HepG2 (cell line): ENCODE measurements around the gene COPS7A. TPM values are rescaled to one million over a fixed set of nuclear protein-coding genes. Genes with fewer than 3 reads are reported as not detected.

Experiments
- ATRX ChIP-seq: sonication (generic); formaldehyde crosslinking; IDR thresholded peaks from 2 replicates; pipeline ENCODE4 v1.4.0; 2020; ENCODE audit warnings: missing genetic modification reagents, borderline replicate concordance
- BHLHE40 ChIP-seq: IDR thresholded peaks from 2 replicates; pipeline ENCODE4 v1.6.1; 2011; ENCODE audit warnings: low read length, improper control_type of control experiment
- FOXA1 ChIP-seq, 2 experiments: fragments of 450-650 bp in 1 of 2; sonication (generic) in 1 of 2; formaldehyde crosslinking in 1 of 2; IDR thresholded peaks; 2 replicates each; pipeline versions ENCODE4 v1.4.0 to v1.6.1; 2016 to 2020; ENCODE audit warnings: missing genetic modification reagents in 1 of 2
- FOXA3 ChIP-seq: IDR thresholded peaks from 2 replicates; pipeline ENCODE4 v1.6.1; 2016; ENCODE audit warnings: missing genetic modification reagents, missing compliant biosample characterization
- GTF3A ChIP-seq: sonication (generic); formaldehyde crosslinking; conservative IDR thresholded peaks from 2 replicates; pipeline ENCODE4 v1.4.0; 2020; ENCODE audit warnings: mild to moderate bottlenecking, missing genetic modification reagents
- IRX3 ChIP-seq: sonication (generic); formaldehyde crosslinking; IDR thresholded peaks from 2 replicates; pipeline ENCODE4 v1.8.1; 2023; ENCODE audit warnings: mild to moderate bottlenecking, low read depth, missing genetic modification reagents, borderline replicate concordance
- KDM3A ChIP-seq: IDR thresholded peaks from 2 replicates; pipeline ENCODE4 v1.6.1; 2018; ENCODE audit warnings: low read depth, missing compliant biosample characterization
- KDM4B ChIP-seq: sonication (generic); formaldehyde crosslinking; IDR thresholded peaks from 2 replicates; pipeline ENCODE4 v1.4.0; 2020; ENCODE audit warnings: missing genetic modification reagents
- NRL ChIP-seq: sonication (generic); formaldehyde crosslinking; IDR thresholded peaks from 2 replicates; pipeline ENCODE4 v1.5.0; 2020; ENCODE audit warnings: missing genetic modification reagents, mild to moderate bottlenecking, moderate library complexity, borderline replicate concordance
- SMARCE1 ChIP-seq: fragments of 450-650 bp; IDR thresholded peaks from 2 replicates; pipeline ENCODE4 v1.6.1; 2017; ENCODE audit warnings: borderline replicate concordance
- TCF12 ChIP-seq, 2 experiments: fragments of 450-650 bp in 1 of 2; sonication (generic) in 1 of 2; formaldehyde crosslinking in 1 of 2; IDR thresholded peaks; 2 replicates each; pipeline versions ENCODE4 v1.6.1 to v1.8.0; 2017 to 2022; ENCODE audit warnings: antibody characterized with exemption in 1 of 2, mild to moderate bottlenecking in 1 of 2, missing genetic modification reagents in 1 of 2, moderate library complexity in 1 of 2
- ZC3H13 ChIP-seq: sonication (generic); formaldehyde crosslinking; IDR thresholded peaks from 2 replicates; pipeline ENCODE4 v1.8.1; 2023; ENCODE audit warnings: mild to moderate bottlenecking, missing genetic modification reagents, moderate library complexity
- ZNF337 ChIP-seq: sonication (generic); formaldehyde crosslinking; IDR thresholded peaks from 2 replicates; pipeline ENCODE4 v1.5.1; 2020; ENCODE audit warnings: missing genetic modification reagents, low read depth, mild to moderate bottlenecking, borderline replicate concordance
- ZNF557 ChIP-seq: sonication (generic); formaldehyde crosslinking; IDR thresholded peaks from 2 replicates; pipeline ENCODE4 v1.4.0; 2020; ENCODE audit warnings: missing genetic modification reagents
- ZNF564 ChIP-seq: sonication (generic); formaldehyde crosslinking; IDR thresholded peaks from 2 replicates; pipeline ENCODE4 v1.8.1; 2023; ENCODE audit warnings: mild to moderate bottlenecking, missing genetic modification reagents
- ZNF569 ChIP-seq: sonication (generic); formaldehyde crosslinking; IDR thresholded peaks from 2 replicates; pipeline ENCODE4 v1.5.0; 2020; ENCODE audit warnings: mild to moderate bottlenecking, missing genetic modification reagents, moderate library complexity, borderline replicate concordance
- ZNF607 ChIP-seq: sonication (generic); formaldehyde crosslinking; IDR thresholded peaks from 2 replicates; pipeline ENCODE4 v1.5.1; 2020; ENCODE audit warnings: missing genetic modification reagents, mild to moderate bottlenecking, borderline replicate concordance
- ZNF629 ChIP-seq: sonication (generic); formaldehyde crosslinking; conservative IDR thresholded peaks from 2 replicates; pipeline ENCODE4 v1.5.0; 2020; ENCODE audit warnings: missing genetic modification reagents
- ZNF766 ChIP-seq: sonication (generic); formaldehyde crosslinking; IDR thresholded peaks from 2 replicates; pipeline ENCODE4 v1.5.0; 2020; ENCODE audit warnings: missing genetic modification reagents, borderline replicate concordance
- polyA plus RNA-seq, 8 experiments: library from polyadenylated mRNA; depleted of rRNA in 3 of 8; stranded (reverse) in 7 of 8; unstranded in 1 of 8; fragments of >200 nt; fragmentation: Illumina TruSeq in 4 of 8; extraction: Trizol in 4 of 8; gene quantifications; 2 replicates each; pipeline versions ENCODE4 v1.2.1 to v1.2.3, GENCODE V29; 2011 to 2016; ENCODE audit warnings: low read depth in 4 of 8, missing spikeins in 1 of 8, mixed read lengths in 1 of 8; ENCODE audit not compliant: insufficient read depth in 1 of 8
- total RNA-seq, 5 experiments: library from RNA; depleted of rRNA; stranded (reverse); fragments of >200 nt; fragmentation: Illumina TruSeq; extraction: Trizol; gene quantifications; 2 replicates each; pipeline ENCODE4 v1.2.3, GENCODE V29; 2016; ENCODE audit warnings: low read depth in 1 of 5
- TF ChIP-seq, protein P1 (sequence below): sonication (generic); formaldehyde crosslinking; IDR thresholded peaks from 2 replicates; pipeline ENCODE4 v1.5.0; 2020; ENCODE audit warnings: mild to moderate bottlenecking, missing genetic modification reagents
- TF ChIP-seq, protein P2 (sequence below): sonication (generic); formaldehyde crosslinking; IDR thresholded peaks from 2 replicates; pipeline ENCODE4 v1.9.0; 2021; ENCODE audit warnings: missing genetic modification reagents, mild to moderate bottlenecking, borderline replicate concordance
- TF ChIP-seq, protein P3 (sequence below): sonication (generic); formaldehyde crosslinking; IDR thresholded peaks from 2 replicates; pipeline ENCODE4 v1.4.0; 2020; ENCODE audit warnings: missing genetic modification reagents

COPS7A gene
- total and polyA plus RNA-seq, 2 of the 13 experiments (the other 11 are each of a cell fraction or from before 2014, with no cell fraction given), result 40.0 to 73.6 TPM

- TF ChIP-seq, protein P1, sequence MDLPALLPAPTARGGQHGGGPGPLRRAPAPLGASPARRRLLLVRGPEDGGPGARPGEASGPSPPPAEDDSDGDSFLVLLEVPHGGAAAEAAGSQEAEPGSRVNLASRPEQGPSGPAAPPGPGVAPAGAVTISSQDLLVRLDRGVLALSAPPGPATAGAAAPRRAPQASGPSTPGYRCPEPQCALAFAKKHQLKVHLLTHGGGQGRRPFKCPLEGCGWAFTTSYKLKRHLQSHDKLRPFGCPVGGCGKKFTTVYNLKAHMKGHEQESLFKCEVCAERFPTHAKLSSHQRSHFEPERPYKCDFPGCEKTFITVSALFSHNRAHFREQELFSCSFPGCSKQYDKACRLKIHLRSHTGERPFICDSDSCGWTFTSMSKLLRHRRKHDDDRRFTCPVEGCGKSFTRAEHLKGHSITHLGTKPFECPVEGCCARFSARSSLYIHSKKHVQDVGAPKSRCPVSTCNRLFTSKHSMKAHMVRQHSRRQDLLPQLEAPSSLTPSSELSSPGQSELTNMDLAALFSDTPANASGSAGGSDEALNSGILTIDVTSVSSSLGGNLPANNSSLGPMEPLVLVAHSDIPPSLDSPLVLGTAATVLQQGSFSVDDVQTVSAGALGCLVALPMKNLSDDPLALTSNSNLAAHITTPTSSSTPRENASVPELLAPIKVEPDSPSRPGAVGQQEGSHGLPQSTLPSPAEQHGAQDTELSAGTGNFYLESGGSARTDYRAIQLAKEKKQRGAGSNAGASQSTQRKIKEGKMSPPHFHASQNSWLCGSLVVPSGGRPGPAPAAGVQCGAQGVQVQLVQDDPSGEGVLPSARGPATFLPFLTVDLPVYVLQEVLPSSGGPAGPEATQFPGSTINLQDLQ, result no peak
- no peak for TF ChIP-seq ZNF607
- no peak for TF ChIP-seq BHLHE40
- TF ChIP-seq, protein P2, sequence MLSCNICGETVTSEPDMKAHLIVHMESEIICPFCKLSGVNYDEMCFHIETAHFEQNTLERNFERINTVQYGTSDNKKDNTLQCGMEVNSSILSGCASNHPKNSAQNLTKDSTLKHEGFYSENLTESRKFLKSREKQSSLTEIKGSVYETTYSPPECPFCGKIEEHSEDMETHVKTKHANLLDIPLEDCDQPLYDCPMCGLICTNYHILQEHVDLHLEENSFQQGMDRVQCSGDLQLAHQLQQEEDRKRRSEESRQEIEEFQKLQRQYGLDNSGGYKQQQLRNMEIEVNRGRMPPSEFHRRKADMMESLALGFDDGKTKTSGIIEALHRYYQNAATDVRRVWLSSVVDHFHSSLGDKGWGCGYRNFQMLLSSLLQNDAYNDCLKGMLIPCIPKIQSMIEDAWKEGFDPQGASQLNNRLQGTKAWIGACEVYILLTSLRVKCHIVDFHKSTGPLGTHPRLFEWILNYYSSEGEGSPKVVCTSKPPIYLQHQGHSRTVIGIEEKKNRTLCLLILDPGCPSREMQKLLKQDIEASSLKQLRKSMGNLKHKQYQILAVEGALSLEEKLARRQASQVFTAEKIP, result no peak
- no peak for TF ChIP-seq ZNF337
- no peak for TF ChIP-seq TCF12 (IDR thresholded peaks at IDR 0.05)
- no peak for TF ChIP-seq TCF12 (CRISPR knock-in tag; IDR thresholded peaks at IDR 0.05)
- TF ChIP-seq ZNF564, result no peak
- no peak for TF ChIP-seq GTF3A (CRISPR knock-in tag)
- no peak; the same call in 1 of the 2 replicates for TF ChIP-seq ZC3H13 (CRISPR knock-in tag)
- TF ChIP-seq KDM4B (CRISPR knock-in tag), result no peak
- TF ChIP-seq, protein P3, sequence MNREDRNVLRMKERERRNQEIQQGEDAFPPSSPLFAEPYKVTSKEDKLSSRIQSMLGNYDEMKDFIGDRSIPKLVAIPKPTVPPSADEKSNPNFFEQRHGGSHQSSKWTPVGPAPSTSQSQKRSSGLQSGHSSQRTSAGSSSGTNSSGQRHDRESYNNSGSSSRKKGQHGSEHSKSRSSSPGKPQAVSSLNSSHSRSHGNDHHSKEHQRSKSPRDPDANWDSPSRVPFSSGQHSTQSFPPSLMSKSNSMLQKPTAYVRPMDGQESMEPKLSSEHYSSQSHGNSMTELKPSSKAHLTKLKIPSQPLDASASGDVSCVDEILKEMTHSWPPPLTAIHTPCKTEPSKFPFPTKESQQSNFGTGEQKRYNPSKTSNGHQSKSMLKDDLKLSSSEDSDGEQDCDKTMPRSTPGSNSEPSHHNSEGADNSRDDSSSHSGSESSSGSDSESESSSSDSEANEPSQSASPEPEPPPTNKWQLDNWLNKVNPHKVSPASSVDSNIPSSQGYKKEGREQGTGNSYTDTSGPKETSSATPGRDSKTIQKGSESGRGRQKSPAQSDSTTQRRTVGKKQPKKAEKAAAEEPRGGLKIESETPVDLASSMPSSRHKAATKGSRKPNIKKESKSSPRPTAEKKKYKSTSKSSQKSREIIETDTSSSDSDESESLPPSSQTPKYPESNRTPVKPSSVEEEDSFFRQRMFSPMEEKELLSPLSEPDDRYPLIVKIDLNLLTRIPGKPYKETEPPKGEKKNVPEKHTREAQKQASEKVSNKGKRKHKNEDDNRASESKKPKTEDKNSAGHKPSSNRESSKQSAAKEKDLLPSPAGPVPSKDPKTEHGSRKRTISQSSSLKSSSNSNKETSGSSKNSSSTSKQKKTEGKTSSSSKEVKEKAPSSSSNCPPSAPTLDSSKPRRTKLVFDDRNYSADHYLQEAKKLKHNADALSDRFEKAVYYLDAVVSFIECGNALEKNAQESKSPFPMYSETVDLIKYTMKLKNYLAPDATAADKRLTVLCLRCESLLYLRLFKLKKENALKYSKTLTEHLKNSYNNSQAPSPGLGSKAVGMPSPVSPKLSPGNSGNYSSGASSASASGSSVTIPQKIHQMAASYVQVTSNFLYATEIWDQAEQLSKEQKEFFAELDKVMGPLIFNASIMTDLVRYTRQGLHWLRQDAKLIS (CRISPR knock-in tag), result 0 out of 2 replicates have a peak, but pooled peaks have one; percentile 57
- no peak for TF ChIP-seq ATRX
- no peak for TF ChIP-seq NRL (CRISPR knock-in tag)
- TF ChIP-seq ZNF557, result no peak
- TF ChIP-seq ZNF569 (CRISPR knock-in tag), result no peak
- TF ChIP-seq FOXA3 (CRISPR knock-in tag), result peak; percentile 41; the same call in 1 of the 2 replicates
- no peak for TF ChIP-seq KDM3A (CRISPR knock-in tag)
- no peak for TF ChIP-seq IRX3 (CRISPR knock-in tag)
- TF ChIP-seq ZNF629 (CRISPR knock-in tag), result no peak
- no peak for TF ChIP-seq SMARCE1
- TF ChIP-seq ZNF766 (CRISPR knock-in tag), result no peak
- TF ChIP-seq FOXA1 (IDR thresholded peaks at IDR 0.05), result no peak
- peak; percentile 48 for TF ChIP-seq FOXA1 (CRISPR knock-in tag; IDR thresholded peaks at IDR 0.05)
Observed at GRCh38 chr12:6766651-6767349, 43.0 kb downstream of the COPS7A start (continued).
